GM12891 (cell line): ENCODE measurements around the gene EMC8.
"Not testable (repeated sequence)": the region's sequence is repeated elsewhere in the genome, so short reads cannot be mapped to it uniquely, and the experiment has no call there.

Experiments used
- PAX5 ChIP-seq: IDR thresholded peaks from 2 replicates; pipeline ENCODE4 v1.6.1; 2011; ENCODE audit warnings: low read length, moderate library complexity, mild to moderate bottlenecking; ENCODE audit not compliant: insufficient read depth, severe bottlenecking
- POLR2A ChIP-seq: IDR thresholded peaks from 2 replicates; pipeline ENCODE4 v1.6.1; 2011; ENCODE audit warnings: low read depth, low read length, control low read depth
- POLR2AphosphoS5 ChIP-seq: IDR thresholded peaks from 2 replicates; pipeline ENCODE4 v1.6.1; 2011; ENCODE audit warnings: low read depth, low read length, control low read depth
- POU2F2 ChIP-seq: IDR thresholded peaks from 2 replicates; pipeline ENCODE4 v1.6.1; 2011; ENCODE audit warnings: low read depth, mild to moderate bottlenecking, control low read depth, low read length, moderate library complexity
- TAF1 ChIP-seq: IDR thresholded peaks from 2 replicates; pipeline ENCODE4 v1.6.1; 2011; ENCODE audit warnings: low read depth, low read length, control low read depth

GRCh38 chr16:85808104-85808503 is 8.8 kb upstream of the EMC8 start:
- TF ChIP-seq POLR2A, POLR2AphosphoS5, TAF1, PAX5, POU2F2: not testable (repeated sequence)
